Ovary (tissue), 9 donors: ENCODE data around the gene CCSER2. TPM values are rescaled to one million over a fixed set of nuclear protein-coding genes. Genes with fewer than 3 reads are reported as not detected.

Experiments
- DNase-seq, 5 donors: peaks; one replicate each; pipeline ENCODE4 v3.0.0-alpha.2; 2019 to 2020
- H3K27ac ChIP-seq, 2 donors: fragments of 200-600 bp; one replicate each; pipeline versions ENCODE4 v1.5.1 to v1.8.0; 2019 to 2022
- H3K27me3 ChIP-seq: fragments of 200-600 bp; one replicate; pipeline ENCODE4 v1.8.0; 2022
- H3K36me3 ChIP-seq: fragments of 200-600 bp; sonication (generic); one replicate; pipeline ENCODE4 v1.5.1; 2019
- H3K4me1 ChIP-seq: one replicate; pipeline ENCODE4 v1.8.1; 2013; ENCODE audit warnings: mild to moderate bottlenecking, moderate library complexity; ENCODE audit not compliant: insufficient read depth
- H3K4me3 ChIP-seq: fragments of 200-600 bp; sonication (generic); one replicate; pipeline ENCODE4 v1.5.1; 2017
- H3K9me3 ChIP-seq, 2 donors: fragments of 200-600 bp in 1 of 2; sonication (generic) in 1 of 2; one replicate each; pipeline versions ENCODE4 v1.5.1 to v1.8.1; 2013 to 2019; ENCODE audit warnings: mild to moderate bottlenecking in 1 of 2, moderate library complexity in 1 of 2
- CTCF ChIP-seq, 3 donors: fragments of 450-650 bp in 2 of 3; fragments of 200-600 bp in 1 of 3; IDR thresholded peaks; one replicate each; pipeline versions ENCODE4 v1.5.1 to v1.8.0; 2016 to 2022; ENCODE audit warnings: antibody characterized with exemption in 3 of 3, mild to moderate bottlenecking in 1 of 3
- EP300 ChIP-seq: sonication (generic); formaldehyde crosslinking; IDR thresholded peaks from one replicate; pipeline ENCODE4 v1.6.1; 2017; ENCODE audit warnings: antibody characterized with exemption
- POLR2A ChIP-seq: fragments of 450-650 bp; IDR thresholded peaks from one replicate; pipeline ENCODE4 v1.6.1; 2017; ENCODE audit warnings: antibody characterized with exemption, mild to moderate bottlenecking, moderate library complexity
- WGBS, 3 donors: extraction: QIAGEN DNeasy Blood & Tissue Kit in 1 of 3; methylation state at CpG; one replicate each; pipeline versions ENCODE4 v1.1.5 to v1.1.7; 2013 to 2017; 5-methylcytosine and 5-hydroxymethylcytosine counted together
- intact Hi-C, 4 donors: fragments of 100-400 bp; cut with DNase I; formaldehyde crosslinking; loops; one replicate each; pipeline versions ENCODE4 v1.11.0 to v1.15.1; 2022 to 2023
- polyA plus RNA-seq, 2 donors: library from polyadenylated mRNA; stranded (reverse); fragments of 200-250 nt in 1 of 2; fragments of 350-450 nt in 1 of 2; fragmentation: Illumina TruSeq in 1 of 2; extraction: RNeasy Lipid Tissue Mini Kit (QIAGEN cat#74804) in 1 of 2; gene quantifications; one replicate each; pipeline ENCODE4 v1.2.3, GENCODE V29; 2013 to 2014
- total RNA-seq, 7 donors: library from RNA; depleted of rRNA in 2 of 7; stranded (reverse); fragments of >200 nt in 2 of 7; fragmentation: NEBNext Ultra II Directional in 3 of 7; extraction: Animal tissue kit (Norgen Biotek cat#: 25700) in 3 of 7; gene quantifications; one replicate each; pipeline versions ENCODE4 v1.1.0 to v1.2.4, GENCODE V29; 2016 to 2023
- donor health status: DM: no; HTN: no; CAD: no; lungs with moderate emphysema.
- donor health status: DM: no; HTN: no; CAD: no.
- donor health status: Bipolar disorder and iron deficiency.
- donor health status: DM: yes; HTN: yes; CAD: no.
- donor health status: DM: no; HTN: no; CAD: no.
- donor health status: DM: yes; HTN: yes; CAD: no.

Gene CCSER2
- total and polyA plus RNA-seq, 9 donors, result 12.2 to 86.3 (median 50.7) TPM

GRCh38 chr10:84401854-84402611, 73.6 kb downstream of the CCSER2 start:
- TF ChIP-seq CTCF (IDR thresholded peaks at IDR 0.05) (no peak), EP300 (no peak), POLR2A (no peak)
- intact Hi-C loops, result no loop called here
- WGBS, 3 donors, result 81 to 85% (median 85%) methylated on average over 6 of the region's 6 CpGs
- Histone ChIP-seq H3K9me3 (no peaks in the 10 kb centered on the region), H3K36me3 (no peaks in the 10 kb centered on the region), H3K27me3 (no peaks in the 10 kb centered on the region), H3K4me3 (no peak overlapping the region), H3K27ac (no peak overlapping the region), H3K4me1 (peaks cover 3% of the 10 kb centered on the region)
- no peak for DNase-seq

GRCh38 chr10:84404783-84405182, 76.4 kb downstream of the CCSER2 start:
- intact Hi-C loops, result no loop called here
- Histone ChIP-seq H3K36me3 (no peaks in the 10 kb centered on the region), H3K4me1 (no peaks in the 10 kb centered on the region), H3K27me3 (no peaks in the 10 kb centered on the region), H3K9me3 (no peaks in the 10 kb centered on the region), H3K27ac (no peak overlapping the region), H3K4me3 (no peak overlapping the region)
- DNase-seq, result no peak
- 95 to 100% (median 98%) methylated on average over 1 of the region's 1 CpG for WGBS, 3 donors
- no peak for TF ChIP-seq POLR2A
- no peak for TF ChIP-seq EP300
- no peak for TF ChIP-seq CTCF (IDR thresholded peaks at IDR 0.05)

GRCh38 chr10:84405662-84406061, 77.3 kb downstream of the CCSER2 start:
- Histone ChIP-seq H3K27ac (no peak overlapping the region), H3K27me3 (no peaks in the 10 kb centered on the region), H3K4me3 (no peak overlapping the region), H3K4me1 (no peaks in the 10 kb centered on the region), H3K9me3 (no peaks in the 10 kb centered on the region), H3K36me3 (no peaks in the 10 kb centered on the region)
- TF ChIP-seq EP300 (no peak), POLR2A (no peak), CTCF (IDR thresholded peaks at IDR 0.05) (no peak)
- WGBS, 3 donors, result 96 to 100% (median 97%) methylated on average over 2 of the region's 2 CpGs
- intact Hi-C loops, result no loop called here
- DNase-seq, result no peak

GRCh38 chr10:84406561-84406960, 78.2 kb downstream of the CCSER2 start:
- no peaks in the 10 kb centered on the region for H3K4me1 ChIP-seq
- intact Hi-C loops, result no loop called here
- no peaks in the 10 kb centered on the region for H3K36me3 ChIP-seq
- no peak for TF ChIP-seq CTCF (IDR thresholded peaks at IDR 0.05)
- 94 to 98% (median 95%) methylated on average over 3 of the region's 3 CpGs for WGBS, 3 donors
- no peak overlapping the region for H3K4me3 ChIP-seq
- H3K27me3 ChIP-seq, result no peaks in the 10 kb centered on the region
- H3K27ac ChIP-seq, result no peak overlapping the region
- DNase-seq, result no peak
- H3K9me3 ChIP-seq, result no peaks in the 10 kb centered on the region
